Hematopoietic multipotent progenitor cell treated with erythropoietin and hydrocortisone succinate and interleukin-3 and kit ligand, for 15 days (in vitro differentiated cells): ENCODE data around the gene NRP1.
"Not testable (repeated sequence)": the region's sequence is repeated elsewhere in the genome, so short reads cannot be mapped to it uniquely, and the experiment has no call there.

Source experiments
- DNase-seq: peaks from one replicate; pipeline ENCODE4 v3.0.0-alpha.2; 2015; ENCODE audit warnings: low spot score

Gene NRP1

DNA sequence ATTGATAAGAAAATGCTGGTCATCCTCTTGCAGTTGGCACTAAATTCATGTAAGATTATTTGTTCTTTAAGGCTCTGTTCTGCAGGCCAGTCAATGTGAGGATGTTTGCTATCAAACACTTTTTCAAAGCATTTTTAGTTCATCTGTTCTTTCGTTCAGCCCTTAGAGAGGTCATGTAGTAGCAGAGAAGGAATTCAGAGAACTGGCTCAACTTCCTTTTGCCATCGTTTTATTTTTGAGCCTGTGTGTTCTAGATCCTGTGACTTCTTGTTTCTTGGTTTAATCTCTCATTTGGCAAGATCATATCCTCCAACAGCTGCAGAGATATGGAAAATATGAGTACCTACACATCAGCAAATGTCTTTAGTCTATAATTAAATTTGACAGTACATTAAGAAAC, 184.3 kb downstream of the NRP1 start:
- DNase-seq, result no peak

DNA sequence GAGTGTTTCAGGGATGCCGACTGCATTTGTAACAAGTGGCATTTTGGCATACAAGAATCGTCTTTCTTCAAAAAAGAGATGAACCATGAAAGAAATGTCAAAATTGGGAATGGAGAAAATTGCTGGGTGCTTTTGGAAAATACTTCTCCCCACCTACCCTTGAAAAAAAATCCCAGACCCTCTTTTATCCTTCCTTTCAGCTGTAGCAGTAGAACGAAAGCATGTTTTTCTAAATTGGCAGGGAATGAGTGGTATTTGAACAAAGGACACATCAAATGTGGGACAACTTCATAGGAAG, 187.5 kb downstream of the NRP1 start:
- no peak for DNase-seq

DNA sequence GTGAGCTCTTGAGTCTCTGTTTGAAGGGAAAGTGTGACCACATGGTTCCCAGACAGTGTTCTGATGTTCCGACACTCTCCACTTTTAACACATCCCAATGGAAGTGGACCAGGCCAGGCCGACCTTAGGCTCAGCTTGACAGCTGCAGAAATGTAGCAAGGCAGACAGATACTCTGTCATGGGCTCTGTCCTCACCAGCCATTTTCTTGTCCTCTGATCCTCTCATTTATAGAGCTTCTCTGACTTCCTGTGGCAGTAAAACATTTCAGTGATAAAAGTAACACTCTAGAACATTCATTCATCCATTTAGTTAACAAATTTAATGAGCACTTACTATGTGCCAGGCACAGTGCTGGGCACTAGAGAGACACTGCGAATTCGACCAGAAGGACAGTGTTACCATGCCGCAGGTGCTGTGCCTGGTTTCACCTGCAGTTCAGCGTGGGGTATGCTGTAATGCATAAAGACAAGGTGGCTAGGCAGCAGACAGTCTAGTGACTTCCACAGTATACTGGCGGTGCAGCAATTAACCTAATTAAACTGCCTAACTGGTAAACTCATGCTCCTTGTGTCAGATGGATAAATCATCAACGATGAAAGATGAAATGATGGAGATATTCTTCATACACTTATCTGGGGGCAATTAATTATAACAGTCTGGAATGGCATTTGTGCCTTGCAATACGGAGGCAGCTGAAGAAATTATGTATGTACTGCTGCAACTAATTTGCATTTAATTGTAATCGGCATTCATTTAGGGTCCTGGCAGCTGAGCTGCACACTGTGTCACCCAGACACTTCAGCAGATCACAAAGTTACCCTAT, 188.1 kb downstream of the NRP1 start:
- no peak for DNase-seq

DNA sequence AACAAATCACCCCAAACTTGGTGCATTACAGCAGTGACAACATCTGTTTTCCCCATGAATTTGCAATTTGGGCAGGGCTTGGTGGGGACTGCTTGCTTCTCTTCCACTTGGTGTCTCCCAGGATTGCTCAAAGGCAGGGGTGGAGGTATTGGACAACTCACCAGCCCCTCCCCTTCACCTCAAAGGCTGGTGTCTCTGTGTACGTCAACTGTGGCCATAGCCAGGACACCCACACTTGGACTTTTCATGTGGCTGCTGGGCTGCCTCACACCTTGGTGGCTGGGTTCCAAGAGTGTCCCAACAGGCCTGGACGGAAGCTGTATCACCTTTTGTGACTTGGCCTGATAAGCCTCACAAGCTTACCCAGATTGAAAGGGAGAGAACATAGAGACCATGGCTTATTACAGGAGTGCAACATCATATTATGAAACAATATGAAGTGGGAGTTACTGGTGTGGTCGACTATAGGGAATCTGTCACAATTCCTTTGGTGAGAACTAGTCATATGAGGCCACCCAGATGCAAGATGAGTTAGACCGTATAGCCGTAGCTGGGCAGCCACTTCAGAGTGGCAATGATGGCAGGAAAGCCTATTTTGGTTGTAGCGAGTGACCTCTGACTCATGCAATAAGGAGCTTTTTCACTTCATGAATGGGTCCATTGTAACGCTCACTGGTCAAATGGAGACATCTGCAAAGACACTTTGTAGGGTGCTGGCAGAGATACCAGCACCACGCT, 188.8 kb downstream of the NRP1 start:
- no peak for DNase-seq

DNA sequence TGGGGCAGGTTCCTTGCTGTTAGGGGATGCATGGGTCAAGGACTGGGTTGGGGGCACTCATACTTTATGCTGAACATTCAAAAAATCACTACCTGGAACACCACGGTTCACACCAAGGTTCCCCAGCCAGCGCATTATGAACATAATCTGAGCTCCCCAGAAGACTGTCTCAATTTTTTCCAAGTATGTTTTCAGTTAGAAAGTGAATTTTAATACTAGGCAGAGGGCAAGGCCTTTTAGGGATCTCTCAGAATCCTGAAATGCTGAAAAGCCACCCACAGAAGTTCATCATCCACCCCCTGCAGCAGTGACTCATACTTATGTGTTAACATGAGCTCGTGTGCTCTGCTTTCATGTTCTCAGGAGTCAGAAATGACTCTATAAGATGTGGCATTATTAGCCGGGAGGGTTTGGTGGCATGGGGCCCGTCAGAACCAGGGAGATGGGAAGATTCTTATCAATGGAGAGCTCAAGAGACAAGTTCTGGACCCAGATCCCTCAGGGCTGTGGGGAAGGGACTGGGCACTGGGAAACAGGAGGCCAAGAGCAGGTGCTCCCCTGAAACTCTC, 191.2 kb downstream of the NRP1 start:
- DNase-seq, result no peak

DNA sequence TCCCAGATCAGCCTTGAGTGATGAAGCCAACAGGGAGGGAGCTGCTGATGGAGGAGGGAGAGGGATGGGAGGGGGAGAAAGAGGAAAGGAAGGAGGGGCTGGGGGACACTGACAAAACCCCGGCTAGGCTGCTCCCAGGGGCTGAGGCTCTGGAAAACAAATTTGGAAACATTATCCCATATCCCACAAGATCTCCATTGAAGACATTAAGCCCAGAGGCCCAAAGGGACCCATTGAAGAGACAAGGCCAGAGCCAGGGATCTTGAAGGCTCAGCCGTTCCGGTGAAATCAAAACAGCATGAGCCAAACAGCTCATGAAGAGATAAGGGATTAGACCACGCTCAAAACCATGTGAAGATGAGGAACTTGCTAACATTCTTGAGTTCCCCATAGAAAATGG, 192.2 kb downstream of the NRP1 start:
- DNase-seq, result no peak

DNA sequence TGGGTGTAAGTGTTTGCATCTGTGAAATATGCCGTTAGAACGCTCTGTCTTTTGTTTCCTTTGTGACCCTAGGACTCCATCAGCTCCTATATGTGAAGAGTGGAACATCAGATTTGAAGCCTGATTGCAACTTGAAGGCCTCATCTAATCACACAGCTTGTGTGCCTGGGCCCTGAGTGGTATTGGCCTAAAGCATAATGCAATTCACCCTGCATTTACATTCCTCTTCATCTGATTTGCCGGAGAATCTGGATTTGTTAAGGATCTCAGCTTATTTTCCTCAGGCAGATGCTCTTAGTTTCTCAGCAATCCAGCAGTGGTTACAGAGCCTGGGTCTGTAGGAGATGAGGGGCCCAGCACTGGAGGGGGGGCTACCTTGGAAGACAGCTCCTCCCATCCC, 193.2 kb downstream of the NRP1 start:
- DNase-seq, result no peak

DNA sequence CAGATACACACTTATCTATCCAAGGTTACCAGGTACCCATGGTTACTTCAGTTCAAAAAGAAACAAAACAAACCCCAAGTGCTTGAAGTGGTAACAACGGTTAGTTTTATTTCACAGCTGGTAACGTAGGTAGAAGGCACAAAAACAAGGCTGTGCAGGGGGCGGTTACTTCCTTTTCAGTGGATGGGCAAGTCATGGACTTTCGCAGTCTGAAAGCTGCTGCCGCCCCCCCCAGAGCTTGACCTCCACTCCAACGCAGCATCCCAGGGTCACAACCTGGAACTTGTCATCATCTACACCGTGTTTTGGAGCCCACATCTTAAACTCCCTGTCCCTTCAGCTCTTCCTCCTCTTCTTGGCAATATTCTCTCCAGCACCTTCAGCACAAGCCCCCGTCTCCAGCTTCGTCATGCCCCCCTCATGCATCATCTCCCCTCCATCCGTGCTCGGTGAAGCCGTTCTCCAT, 195.3 kb downstream of the NRP1 start:
- no peak for DNase-seq

DNA sequence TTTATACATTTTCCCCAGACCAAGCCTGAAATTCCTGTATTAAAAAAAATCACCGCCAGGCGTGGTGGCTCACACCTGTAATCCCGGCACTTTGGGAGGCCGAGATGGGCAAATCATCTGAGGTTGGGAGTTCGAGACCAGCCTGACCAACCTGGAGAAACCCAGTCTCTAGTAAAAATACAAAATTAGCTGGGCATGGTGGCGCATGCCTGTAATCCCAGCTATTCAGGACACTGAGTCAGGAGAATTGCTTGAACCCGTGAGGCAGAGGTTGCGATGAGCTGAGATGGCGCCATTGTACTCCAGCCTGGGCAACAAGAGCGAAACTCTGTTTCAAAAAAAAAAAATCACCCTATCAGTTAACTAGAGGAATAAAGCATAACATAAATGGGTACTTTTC, 195.8 kb downstream of the NRP1 start:
- DNase-seq, result not testable (repeated sequence)

DNA sequence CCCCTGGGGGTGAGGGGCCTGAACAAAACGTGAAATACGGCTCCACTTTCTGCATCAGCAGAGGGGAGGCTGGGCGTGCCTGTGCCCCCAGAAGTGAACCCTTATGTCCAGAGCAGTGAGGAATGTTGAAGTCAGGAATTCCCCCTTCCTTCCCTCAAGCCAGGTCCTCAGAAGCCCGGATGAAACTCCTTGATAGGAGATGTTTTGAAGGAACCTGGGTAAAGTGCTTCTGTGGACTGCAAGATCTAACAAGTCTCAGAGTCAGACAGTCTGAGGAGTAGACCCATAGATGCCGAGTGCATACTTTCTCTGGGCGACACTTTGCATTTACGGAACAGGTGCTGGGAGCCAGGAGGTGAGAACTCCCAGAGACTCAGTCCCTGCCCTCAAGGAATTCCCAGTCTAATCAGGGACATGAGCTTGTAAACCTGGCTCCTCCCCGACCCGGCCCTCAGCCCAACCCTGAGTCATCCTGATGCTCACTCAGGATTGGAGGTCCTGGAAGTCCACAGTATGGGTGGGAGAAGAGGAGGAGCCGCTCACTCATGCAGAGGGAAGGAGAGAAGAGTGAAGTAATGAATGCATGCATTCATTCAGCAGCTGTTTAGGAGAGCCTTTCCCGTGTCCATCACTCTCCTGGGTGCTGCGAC, 197.0 kb downstream of the NRP1 start:
- no peak for DNase-seq

DNA sequence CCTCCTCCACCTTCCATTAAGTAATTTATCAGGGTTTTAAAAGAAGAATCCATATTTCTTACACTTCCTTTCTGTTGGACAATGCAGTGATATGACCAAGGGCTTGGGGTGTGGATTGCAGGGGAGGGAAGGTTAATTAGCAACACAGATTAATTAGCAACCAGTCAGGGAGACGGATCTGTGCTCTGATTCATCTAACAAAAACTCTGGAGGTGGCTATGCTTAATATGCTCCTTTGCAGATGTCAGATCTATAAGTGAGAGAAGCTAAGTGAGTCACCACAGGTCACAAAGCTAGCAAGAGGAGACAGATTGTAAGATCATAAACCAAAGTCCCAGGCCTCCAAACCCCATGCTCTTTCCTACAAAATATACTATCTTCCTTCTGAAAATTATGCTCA, 197.7 kb downstream of the NRP1 start:
- no peak for DNase-seq

DNA sequence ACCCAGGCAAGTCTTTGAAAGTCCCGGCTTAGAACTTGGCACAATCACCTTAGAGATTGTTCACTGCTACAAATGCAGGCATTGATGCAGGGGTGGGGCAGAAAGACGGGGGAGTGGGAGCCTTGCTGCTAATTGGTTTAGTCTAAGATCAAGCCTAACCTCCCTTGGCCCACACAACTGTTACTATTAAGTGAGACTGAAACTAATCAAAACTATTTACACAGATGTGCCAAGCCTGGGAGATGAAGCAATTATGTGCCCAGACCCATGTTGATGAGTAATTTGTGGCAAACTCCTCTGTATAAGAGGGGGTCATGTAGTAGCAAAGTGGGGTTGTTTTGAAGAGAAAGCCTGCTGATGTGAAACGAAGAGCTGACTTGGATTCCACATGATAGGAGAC, 198.2 kb downstream of the NRP1 start:
- DNase-seq, result no peak

DNA sequence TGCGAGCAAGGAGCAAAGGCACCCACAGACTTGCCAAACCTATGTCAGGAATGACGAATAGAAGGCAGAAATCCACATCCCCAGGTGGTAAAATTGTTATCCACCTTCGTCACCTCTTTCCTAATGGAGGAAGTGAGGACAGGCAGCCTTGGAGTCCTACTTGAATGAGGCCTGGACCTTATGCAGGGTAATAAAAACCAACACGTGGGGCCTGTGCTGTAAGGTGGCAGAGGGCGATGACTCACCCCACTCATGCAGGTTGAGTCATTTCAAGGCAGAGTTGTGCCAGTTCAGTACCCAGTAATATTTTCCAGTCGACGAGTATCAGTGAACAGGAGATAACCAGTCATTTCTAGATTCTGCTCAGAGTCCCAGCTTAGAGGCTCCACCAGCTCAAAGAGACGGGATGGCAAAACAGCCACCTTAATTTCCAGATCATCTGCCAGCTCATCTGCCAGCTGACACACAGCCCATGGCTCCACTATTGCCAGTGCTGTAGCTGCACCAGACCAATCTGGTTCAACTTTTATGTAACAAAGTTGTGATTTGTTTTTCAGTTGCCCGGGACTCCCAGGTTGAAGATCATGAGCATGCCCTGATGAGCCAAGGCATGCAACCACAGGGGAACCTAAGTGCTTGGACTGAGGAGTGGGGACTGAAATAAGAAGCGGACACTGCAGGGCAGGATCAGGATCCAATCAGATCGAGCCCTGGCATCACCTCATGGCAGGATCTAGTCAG, 200.3 kb downstream of the NRP1 start:
- no peak for DNase-seq

DNA sequence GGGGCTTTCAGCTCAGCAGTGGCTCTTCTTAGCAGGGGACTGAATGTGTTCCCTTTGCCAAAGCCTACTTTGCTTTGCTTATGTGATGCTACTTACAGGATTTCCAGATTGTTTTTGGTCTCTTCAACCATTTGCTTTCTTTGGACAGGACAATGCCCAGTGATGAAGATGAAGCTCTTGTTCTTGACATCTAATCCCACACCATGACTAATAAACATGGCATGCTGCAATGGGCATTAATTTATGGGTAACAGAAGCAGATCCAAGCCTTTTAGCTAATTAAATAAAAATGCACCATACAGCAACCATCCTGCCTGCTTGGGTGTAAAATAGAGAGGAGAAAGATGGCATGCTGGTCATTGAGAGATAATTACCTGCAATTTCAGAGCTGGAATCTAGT, 200.9 kb downstream of the NRP1 start:
- DNase-seq, result no peak

DNA sequence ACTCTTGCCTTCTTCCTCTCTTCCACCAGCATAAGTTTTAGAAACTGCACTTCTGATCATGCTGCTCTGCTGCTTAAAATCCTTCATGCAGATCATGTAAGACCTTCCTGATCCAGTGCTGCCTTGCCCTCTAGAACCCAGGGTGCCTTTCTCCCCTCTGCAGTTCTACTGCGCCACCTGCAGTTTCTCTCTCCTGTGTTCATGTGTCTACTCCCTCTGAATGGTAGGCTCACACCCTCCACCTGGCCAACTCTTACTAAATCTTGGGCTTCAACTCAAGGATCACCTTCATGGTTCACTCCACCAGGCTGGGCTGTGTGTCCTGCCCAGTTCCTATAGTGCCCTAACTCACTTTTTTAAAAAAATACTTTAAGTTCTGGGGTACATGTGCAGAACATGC, 201.8 kb downstream of the NRP1 start:
- no peak for DNase-seq

DNA sequence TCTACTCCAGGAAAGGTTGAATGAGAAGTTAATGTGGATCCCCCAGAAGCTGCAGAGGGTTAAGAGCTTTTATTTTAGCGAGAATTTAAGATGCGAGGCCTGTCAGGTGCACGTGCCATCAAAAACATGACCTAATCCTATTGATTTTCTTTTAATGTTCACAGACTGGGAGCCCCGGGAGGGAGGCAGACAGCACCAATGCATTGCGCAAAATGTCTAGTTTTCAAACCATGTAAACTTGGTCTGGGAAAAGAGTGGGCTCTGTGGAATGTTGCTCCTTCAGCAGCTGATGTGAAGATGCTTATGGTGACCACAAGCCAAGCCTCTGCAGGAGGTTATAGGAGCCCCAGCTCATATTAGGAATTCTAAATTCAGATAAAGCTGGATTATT, 204.5 kb downstream of the NRP1 start:
- DNase-seq, result no peak

DNA sequence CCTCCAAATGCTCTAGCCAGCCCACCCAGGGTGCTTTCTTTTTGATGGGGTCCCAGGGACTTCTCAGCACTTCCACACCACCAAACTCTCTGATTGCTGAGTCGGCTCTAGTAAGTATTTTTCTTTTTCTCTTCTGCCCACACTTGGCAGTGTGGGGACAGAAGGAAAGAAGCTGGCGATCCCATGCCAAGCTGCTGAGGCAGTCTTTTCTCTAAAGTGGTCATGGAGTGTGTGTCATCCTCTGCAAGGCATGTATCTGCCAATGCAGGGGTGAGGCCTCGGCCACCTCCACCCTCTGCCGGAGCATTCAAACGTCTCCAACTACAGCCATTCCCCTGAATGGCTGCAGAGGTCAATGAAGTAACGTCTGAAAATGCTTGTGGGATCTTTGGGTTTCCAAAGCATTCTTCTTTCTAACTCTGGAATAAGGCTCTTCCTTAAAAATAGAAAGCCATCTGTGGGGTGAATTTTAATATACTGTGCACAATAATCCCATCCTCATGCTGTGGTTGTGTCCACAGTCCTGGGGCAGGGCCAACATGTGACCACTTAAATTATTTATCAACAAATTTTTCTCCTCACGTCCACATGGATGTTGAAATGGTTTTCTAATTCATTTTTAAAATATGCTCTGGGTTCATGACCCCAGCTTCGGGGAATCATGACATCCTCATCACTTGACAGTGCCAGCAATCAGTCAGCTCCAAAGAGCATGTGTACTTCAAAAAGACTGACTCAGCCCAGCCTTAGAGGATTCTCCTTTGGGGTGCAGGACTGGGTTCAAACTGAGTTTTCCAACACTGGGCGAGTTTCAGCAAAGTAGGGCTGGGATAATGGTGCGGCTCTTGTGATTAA, 205.1 kb downstream of the NRP1 start:
- DNase-seq, result no peak

DNA sequence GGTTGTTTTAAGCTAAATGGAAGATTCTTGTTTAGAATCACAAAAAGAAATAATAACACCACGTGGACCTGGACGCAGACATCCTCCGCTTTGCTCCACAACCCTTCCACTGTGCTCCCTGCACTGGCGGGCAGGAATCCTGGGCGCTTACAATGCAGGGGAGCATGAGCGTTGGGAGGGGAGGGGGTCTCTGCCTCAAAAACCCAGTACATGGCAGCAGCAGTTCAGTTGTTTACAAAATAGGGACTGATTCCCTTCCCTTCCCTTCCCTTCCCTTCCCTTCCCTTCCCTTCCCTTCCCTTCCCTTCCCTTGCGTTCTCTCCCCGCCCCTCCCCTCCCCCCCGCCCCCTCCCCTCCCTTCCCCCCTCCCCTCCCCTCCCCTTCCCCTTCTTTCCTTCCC, 206.8 kb downstream of the NRP1 start:
- DNase-seq, result no peak
